Activated CD8-positive, alpha-beta memory T cell treated with anti-CD3 and anti-CD28 coated beads for 4 hours (primary cell): Measurements from ENCODE around the gene NRP2.

Experiments used
- DNase-seq, 2 donors: peaks; one replicate each; pipeline ENCODE4 v3.0.0-alpha.2; 2020; ENCODE audit warnings: low read depth in 2 of 2

NRP2 gene

GRCh38 chr2:205807758-205808157 lies 125.5 kb downstream of the NRP2 start:
- no peak for DNase-seq

DNA sequence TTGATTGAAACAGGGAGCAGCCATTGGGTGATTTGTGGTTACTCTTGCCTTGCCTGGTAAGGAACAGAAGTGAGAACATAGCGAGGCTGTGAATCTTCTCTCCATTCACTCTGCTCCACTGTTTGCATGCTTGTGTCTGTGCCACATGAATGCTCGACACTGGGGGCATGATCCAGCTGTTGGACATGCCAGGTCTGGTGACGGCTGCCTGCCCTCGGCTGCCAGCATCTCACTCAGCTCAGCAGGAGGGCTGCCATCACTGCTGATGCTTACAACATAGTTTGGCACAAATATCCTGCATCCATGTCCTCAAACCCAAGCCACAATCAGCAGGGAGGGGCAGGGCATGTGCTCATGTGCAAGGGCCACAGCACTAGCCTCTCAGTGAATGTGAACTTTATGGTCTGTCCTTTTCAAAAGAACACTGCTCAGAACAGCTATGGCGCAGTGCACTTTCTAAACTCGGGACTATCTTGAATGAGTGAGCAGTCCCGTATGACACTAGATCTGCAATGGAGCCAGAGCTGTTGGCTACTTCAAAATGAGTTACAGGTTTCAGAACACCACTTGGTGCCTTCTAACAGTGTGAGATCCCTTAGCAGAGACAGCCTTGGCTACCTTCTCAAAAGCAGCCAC lies 126.3 kb downstream of the NRP2 start:
- DNase-seq = no peak

- DNase-seq = no peak
Measured at GRCh38 chr2:205811387-205811786, 129.1 kb downstream of the NRP2 start.

DNA sequence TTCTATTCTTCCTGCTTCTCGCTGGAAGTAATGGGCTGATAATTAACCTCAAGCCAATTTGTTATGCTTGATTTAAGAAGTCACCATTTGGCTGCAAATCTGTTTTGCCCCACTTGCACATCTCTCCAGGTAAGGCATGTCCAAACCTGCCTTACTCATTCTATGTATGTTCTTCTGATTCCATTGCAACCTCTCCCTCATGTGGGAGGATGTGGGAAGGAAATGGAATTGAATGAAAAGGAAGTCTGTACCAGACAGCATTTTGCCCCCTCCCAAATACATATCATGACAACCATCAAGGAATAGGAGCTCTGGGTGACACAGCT lies 131.7 kb downstream of the NRP2 start:
- no peak for DNase-seq

DNA sequence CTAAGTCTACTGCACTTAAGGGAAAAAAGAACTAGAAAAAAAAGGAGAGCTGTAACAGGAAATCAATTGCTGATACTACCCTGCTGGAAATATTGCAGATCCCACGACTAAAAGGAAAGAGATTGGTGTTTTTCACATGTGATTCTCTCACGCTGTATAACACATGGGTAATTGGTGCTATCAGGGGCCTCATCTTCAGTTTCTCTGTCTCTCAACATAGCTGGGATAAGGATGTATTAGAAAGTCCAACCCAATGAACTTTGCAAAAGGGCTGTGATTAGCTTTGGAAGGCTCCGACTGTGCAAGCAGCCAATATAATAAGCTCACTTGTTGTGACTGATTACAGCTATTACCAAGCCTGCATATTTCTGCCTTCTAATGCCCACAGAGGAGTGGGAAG lies 133.4 kb downstream of the NRP2 start:
- DNase-seq = no peak

DNA sequence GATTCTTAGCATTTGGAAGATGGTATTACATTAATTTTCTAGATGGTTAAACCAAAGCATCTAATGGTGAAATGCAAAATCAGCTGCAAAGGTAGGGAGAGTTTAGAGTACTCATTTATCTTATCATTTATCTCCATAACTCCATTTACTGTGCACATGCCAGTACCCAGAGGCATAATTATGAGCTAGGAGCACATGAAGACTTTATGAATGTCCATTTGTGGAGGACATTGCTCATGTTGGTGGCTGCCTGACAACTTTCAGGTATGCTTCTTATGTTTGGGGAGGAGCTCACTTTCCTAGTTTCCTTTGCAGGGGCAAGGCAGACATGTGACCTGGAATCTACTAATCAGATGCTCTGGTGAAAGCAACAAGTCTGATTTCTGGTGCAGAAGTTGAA lies 134.0 kb downstream of the NRP2 start:
- no peak for DNase-seq

DNA sequence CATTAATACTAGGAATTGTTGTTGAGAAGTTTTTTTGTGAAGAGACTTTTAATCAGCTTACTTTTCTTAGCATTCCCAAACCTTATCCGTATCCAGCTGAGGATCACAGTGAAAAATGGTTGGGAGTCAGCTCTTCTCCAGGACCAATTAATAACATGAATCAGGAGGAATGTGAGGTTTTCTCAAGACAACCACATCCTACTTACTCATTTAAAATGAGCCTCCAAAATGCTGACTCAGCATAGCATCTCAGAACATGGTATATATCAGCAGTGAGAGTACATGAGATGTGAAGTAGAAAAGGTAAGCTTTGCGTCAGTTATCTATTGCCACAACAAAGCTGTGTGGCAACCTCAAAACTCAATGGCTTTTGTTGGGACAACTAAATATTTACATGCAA lies 140.3 kb downstream of the NRP2 start:
- no peak for DNase-seq

- no peak for DNase-seq
Measured at GRCh38 chr2:205827809-205828365, 145.6 kb downstream of the NRP2 start.

- no peak for DNase-seq
Measured at GRCh38 chr2:205833864-205834263, 151.6 kb downstream of the NRP2 start.

DNA sequence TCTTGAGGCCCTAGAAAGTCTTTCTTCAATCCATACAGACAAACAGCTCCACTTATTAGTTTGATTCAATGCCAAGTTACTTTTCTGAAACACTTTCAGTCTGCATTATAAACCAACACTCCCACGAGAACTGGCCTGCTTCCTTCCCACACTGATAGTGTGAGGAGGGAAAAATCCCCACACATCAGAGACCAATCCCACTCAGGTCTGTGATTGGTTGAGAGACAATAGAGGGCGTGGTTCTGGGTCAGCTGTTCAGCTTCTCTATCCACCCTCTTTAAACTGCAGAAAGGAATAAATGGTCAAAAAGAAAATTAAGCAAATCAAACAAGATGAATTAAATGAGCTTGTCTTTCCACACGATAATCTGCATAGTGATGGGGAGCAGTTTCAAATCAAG lies 152.5 kb downstream of the NRP2 start:
- no peak for DNase-seq

- DNase-seq = no peak
Measured at GRCh38 chr2:205835251-205835791, 153.0 kb downstream of the NRP2 start.

- DNase-seq = no peak
Measured at GRCh38 chr2:205835923-205836322, 153.6 kb downstream of the NRP2 start.

DNA sequence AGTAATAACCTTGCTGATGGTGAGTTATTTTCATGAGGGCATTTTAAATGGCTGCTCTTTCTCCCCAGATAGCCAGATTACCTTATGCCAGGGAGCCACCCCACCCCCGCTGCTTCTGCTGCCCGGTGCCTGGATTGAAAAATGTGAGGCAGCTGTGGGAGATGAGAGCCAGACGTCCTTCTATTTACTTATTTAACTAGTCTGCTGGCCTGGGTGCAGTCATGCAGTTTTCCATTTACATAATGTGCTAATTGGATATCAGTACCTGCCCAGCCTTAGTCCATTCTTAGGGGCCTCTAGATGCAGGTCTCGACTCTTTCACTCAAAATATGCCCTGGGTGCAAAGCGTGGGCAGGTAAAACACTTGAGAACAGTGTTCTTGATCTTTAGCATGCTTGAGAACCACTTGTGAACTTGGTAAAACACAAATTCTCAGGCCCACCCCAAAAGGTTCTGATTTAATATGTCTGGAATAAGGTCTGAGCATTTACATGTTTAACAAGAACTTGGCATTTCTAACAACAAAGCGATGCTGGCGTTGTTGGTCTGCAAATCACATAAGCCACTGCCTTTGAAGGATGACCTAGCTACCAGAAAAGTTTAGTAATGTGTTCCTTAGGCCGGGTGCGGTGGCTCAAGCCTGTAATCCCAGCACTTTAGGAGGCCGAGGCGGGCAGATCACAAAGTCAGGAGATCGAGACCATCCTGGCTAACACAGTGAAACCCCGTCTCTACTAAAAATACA lies 154.3 kb downstream of the NRP2 start:
- no peak for DNase-seq

GRCh38 chr2:205837663-205838062 lies 155.4 kb downstream of the NRP2 start:
- DNase-seq = no peak

GRCh38 chr2:205845446-205845845 lies 163.1 kb downstream of the NRP2 start:
- DNase-seq = no peak
